ENCODE results near the gene IER3IP1.
"Not testable (repeated sequence)": the region's sequence is repeated elsewhere in the genome, so short reads cannot be mapped to it uniquely, and the experiment has no call there.

IER3IP1 gene

DNA sequence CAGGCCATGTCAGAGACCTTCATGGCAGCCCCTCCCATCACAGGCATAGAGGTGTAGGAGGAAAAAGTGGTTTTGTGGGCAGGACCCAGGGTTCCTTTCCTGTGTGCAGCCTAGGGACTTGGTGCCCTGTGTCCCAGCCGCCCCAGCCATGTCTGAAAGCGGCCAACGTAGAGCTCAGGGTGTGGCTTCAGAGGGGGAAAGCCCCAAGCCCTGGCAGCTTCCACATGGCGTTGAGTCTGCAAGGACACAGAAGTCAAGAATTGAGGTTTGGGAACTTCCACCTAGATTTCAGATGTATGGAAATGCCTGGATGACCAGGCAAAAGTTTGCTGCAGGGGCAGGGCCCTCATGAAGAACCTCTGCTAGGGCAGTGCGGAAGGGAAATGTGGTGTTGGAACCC is 6.0 kb upstream of the IER3IP1 start:
- not testable (repeated sequence) for H3K4me1 ChIP-seq (ENCODE audit: control insufficient read depth, insufficient read depth, low read length); H3K9ac ChIP-seq (ENCODE audit: low read length); H3K36me3 ChIP-seq (ENCODE audit: control insufficient read depth, insufficient read depth, low read length, severe bottlenecking); H3K9me3 ChIP-seq (ENCODE audit: control insufficient read depth, low read length); DNase-seq (ENCODE audit: low read depth); H3K4me3 ChIP-seq (ENCODE audit: low read length)
- peaks cover 10% of the 10 kb centered on the region for H3K27me3 ChIP-seq (replicated peaks; ENCODE audit: control insufficient read depth, insufficient read depth, low read length)

DNA sequence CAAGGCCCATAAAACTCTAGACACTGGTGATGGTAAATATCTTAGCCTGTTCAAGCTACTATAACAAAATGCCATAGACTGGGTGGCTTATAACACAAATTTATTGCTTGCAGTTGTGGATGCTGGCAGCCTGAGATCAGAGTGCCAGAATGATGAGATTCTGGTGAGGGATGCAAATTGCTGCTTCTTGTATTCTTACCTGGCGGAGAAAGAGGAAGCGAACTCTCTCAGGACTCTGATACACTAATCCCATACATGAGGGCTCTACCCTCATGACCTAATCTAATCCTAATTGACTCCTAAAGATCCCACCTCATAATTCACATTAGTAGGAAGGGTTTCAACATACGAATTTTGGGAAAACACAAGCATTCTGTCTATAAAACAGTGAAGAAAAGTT is 4.6 kb upstream of the IER3IP1 start:
- no peak for DNase-seq (ENCODE audit: low read depth)
- Histone ChIP-seq H3K4me3 (ENCODE audit: low read length) (no peak overlapping the region), H3K9me3 (ENCODE audit: control insufficient read depth, low read length) (peaks cover 6% of the 10 kb centered on the region), H3K4me1 (ENCODE audit: control insufficient read depth, insufficient read depth, low read length) (no peaks in the 10 kb centered on the region), H3K9ac (ENCODE audit: low read length) (no peak overlapping the region), H3K27me3 (replicated peaks; ENCODE audit: control insufficient read depth, insufficient read depth, low read length) (peaks cover 10% of the 10 kb centered on the region), H3K36me3 (ENCODE audit: control insufficient read depth, insufficient read depth, low read length, severe bottlenecking) (no peaks in the 10 kb centered on the region)

DNA sequence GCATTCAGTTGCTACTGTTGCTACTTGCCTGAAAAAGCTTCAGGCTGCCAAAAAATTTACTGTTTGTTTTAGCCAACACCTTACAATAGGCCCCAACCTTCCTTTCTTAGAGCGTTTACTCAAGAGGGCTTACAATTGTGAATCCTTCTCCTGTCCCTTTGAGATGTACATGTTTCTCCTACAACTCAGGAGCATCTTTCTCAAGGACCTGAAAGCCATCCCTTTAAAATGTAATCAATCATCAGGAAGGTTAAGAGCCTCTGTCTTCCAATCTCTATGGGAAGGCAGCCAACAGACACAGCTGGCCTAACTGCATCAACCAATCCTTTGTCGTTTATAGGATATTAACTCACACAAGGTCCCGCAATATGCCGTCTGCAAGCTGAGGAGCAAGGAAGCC is 3.4 kb upstream of the IER3IP1 start:
- no peaks in the 10 kb centered on the region for H3K36me3 ChIP-seq (ENCODE audit: control insufficient read depth, insufficient read depth, low read length, severe bottlenecking)
- H3K9ac ChIP-seq (ENCODE audit: low read length) = no peak overlapping the region
- H3K4me1 ChIP-seq (ENCODE audit: control insufficient read depth, insufficient read depth, low read length) = peaks cover 7% of the 10 kb centered on the region
- H3K27me3 ChIP-seq (replicated peaks; ENCODE audit: control insufficient read depth, insufficient read depth, low read length) = peaks cover 10% of the 10 kb centered on the region
- no peak overlapping the region for H3K4me3 ChIP-seq (ENCODE audit: low read length)
- H3K9me3 ChIP-seq (ENCODE audit: control insufficient read depth, low read length) = peaks cover 3% of the 10 kb centered on the region
- no peak for DNase-seq (ENCODE audit: low read depth)

- peak; percentile 51 for DNase-seq (ENCODE audit: low read depth)
- H3K4me1 ChIP-seq (ENCODE audit: control insufficient read depth, insufficient read depth, low read length) = peaks cover 8% of the 10 kb centered on the region
- H3K9ac ChIP-seq (ENCODE audit: low read length) = peak overlapping the region; percentile 97
- peak overlapping the region; percentile 98 for H3K4me3 ChIP-seq (ENCODE audit: low read length)
- H3K9me3 ChIP-seq (ENCODE audit: control insufficient read depth, low read length) = no peaks in the 10 kb centered on the region
- H3K27me3 ChIP-seq (replicated peaks; ENCODE audit: control insufficient read depth, insufficient read depth, low read length) = peaks cover 8% of the 10 kb centered on the region
- peaks cover 4% of the 10 kb centered on the region for H3K36me3 ChIP-seq (ENCODE audit: control insufficient read depth, insufficient read depth, low read length, severe bottlenecking)
These were observed 774 bp downstream of the IER3IP1 start for GRCh38 chr18:47175283-47175897.

GRCh38 chr18:47174545-47175116 is 1.5 kb downstream of the IER3IP1 start:
- H3K27me3 ChIP-seq (replicated peaks; ENCODE audit: control insufficient read depth, insufficient read depth, low read length) = peaks cover 2% of the 10 kb centered on the region
- H3K9me3 ChIP-seq (ENCODE audit: control insufficient read depth, low read length) = no peaks in the 10 kb centered on the region
- H3K4me1 ChIP-seq (ENCODE audit: control insufficient read depth, insufficient read depth, low read length) = peaks cover 8% of the 10 kb centered on the region
- peaks cover 4% of the 10 kb centered on the region for H3K36me3 ChIP-seq (ENCODE audit: control insufficient read depth, insufficient read depth, low read length, severe bottlenecking)
- no peak for DNase-seq (ENCODE audit: low read depth)
- peak overlapping the region; percentile 97 for H3K9ac ChIP-seq (ENCODE audit: low read length)
- peak overlapping the region; percentile 98 for H3K4me3 ChIP-seq (ENCODE audit: low read length)

DNA sequence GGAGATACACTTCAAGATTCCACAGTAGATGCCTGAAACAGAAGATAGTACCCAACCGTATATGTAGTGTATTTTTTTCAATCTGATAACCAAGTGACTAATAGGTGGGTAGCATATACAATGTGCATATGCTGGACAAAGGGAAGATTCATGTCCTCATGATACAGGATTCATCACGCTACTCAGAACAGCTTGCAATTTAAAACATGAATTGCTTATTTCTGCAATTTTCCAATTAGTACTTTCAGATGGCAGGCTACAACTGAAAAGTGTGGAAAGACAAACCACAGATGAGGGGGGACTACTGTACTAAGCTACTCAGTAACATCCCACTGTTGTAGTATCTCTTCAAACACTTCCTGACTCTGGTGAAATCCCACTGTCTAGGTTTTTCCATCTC is 3.7 kb downstream of the IER3IP1 start:
- peaks cover 4% of the 10 kb centered on the region for H3K36me3 ChIP-seq (ENCODE audit: control insufficient read depth, insufficient read depth, low read length, severe bottlenecking)
- H3K9ac ChIP-seq (ENCODE audit: low read length) = no peak overlapping the region
- H3K4me3 ChIP-seq (ENCODE audit: low read length) = no peak overlapping the region
- no peaks in the 10 kb centered on the region for H3K27me3 ChIP-seq (replicated peaks; ENCODE audit: control insufficient read depth, insufficient read depth, low read length)
- DNase-seq (ENCODE audit: low read depth) = no peak
- H3K9me3 ChIP-seq (ENCODE audit: control insufficient read depth, low read length) = no peaks in the 10 kb centered on the region
- H3K4me1 ChIP-seq (ENCODE audit: control insufficient read depth, insufficient read depth, low read length) = peaks cover 8% of the 10 kb centered on the region

GRCh38 chr18:47168913-47169312 is 7.3 kb downstream of the IER3IP1 start:
- Histone ChIP-seq H3K27me3 (replicated peaks; ENCODE audit: control insufficient read depth, insufficient read depth, low read length) (no peaks in the 10 kb centered on the region), H3K9ac (ENCODE audit: low read length) (no peak overlapping the region), H3K9me3 (ENCODE audit: control insufficient read depth, low read length) (no peaks in the 10 kb centered on the region), H3K4me1 (ENCODE audit: control insufficient read depth, insufficient read depth, low read length) (no peaks in the 10 kb centered on the region), H3K36me3 (ENCODE audit: control insufficient read depth, insufficient read depth, low read length, severe bottlenecking) (peaks cover 4% of the 10 kb centered on the region), H3K4me3 (ENCODE audit: low read length) (no peak overlapping the region)
- no peak for DNase-seq (ENCODE audit: low read depth)

DNA sequence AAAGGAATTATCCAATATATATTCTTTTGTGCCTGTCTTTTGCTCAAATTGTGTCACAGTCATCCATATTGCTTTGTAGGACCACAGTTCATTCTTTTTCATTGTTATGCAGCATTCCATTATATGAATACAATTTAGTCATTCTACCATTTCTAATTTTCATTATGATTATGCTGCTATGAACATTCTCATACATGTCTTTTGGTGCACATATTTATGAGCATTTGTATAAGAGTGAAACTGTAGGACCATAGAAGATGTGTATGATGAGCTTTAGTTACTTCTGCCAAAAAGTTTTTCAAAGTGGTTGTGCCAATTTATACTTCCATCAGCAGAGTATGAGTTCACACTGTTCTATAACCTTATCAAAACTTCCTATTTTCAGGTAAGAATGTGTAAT is 7.7 kb downstream of the IER3IP1 start:
- no peak overlapping the region for H3K4me3 ChIP-seq (ENCODE audit: low read length)
- H3K4me1 ChIP-seq (ENCODE audit: control insufficient read depth, insufficient read depth, low read length) = peaks cover 3% of the 10 kb centered on the region
- H3K36me3 ChIP-seq (ENCODE audit: control insufficient read depth, insufficient read depth, low read length, severe bottlenecking) = peaks cover 4% of the 10 kb centered on the region
- H3K9ac ChIP-seq (ENCODE audit: low read length) = no peak overlapping the region
- DNase-seq (ENCODE audit: low read depth) = no peak
- no peaks in the 10 kb centered on the region for H3K27me3 ChIP-seq (replicated peaks; ENCODE audit: control insufficient read depth, insufficient read depth, low read length)
- H3K9me3 ChIP-seq (ENCODE audit: control insufficient read depth, low read length) = no peaks in the 10 kb centered on the region

GRCh38 chr18:47166294-47166693 is 9.9 kb downstream of the IER3IP1 start:
- no peak overlapping the region for H3K4me3 ChIP-seq (ENCODE audit: low read length)
- peaks cover 9% of the 10 kb centered on the region for H3K4me1 ChIP-seq (ENCODE audit: control insufficient read depth, insufficient read depth, low read length)
- no peak for DNase-seq (ENCODE audit: low read depth)
- no peaks in the 10 kb centered on the region for H3K36me3 ChIP-seq (ENCODE audit: control insufficient read depth, insufficient read depth, low read length, severe bottlenecking)
- H3K27me3 ChIP-seq (replicated peaks; ENCODE audit: control insufficient read depth, insufficient read depth, low read length) = no peaks in the 10 kb centered on the region
- no peaks in the 10 kb centered on the region for H3K9me3 ChIP-seq (ENCODE audit: control insufficient read depth, low read length)
- H3K9ac ChIP-seq (ENCODE audit: low read length) = no peak overlapping the region

DNA sequence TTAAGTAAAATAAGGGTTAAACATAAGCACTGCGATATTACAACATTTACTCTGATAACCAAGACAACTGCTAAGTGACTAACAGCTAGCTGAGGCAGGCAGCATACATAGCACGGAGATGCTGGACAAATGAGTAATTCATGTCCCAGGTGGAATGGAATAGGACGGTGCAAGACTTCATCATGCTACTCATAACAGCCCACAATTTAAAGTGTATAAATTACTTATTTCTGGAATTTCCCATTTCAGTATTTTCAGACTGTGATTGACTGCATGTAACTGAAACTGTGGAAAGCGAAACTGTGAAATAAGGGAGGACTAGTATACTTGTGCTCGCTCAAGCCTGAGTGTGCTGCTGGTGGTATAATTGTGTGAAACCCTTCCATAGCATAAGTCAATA is 12.9 kb downstream of the IER3IP1 start:
- peak overlapping the region; percentile 69 for H3K4me3 ChIP-seq (ENCODE audit: low read length)
- H3K4me1 ChIP-seq (ENCODE audit: control insufficient read depth, insufficient read depth, low read length) = peaks cover 9% of the 10 kb centered on the region
- H3K27me3 ChIP-seq (replicated peaks; ENCODE audit: control insufficient read depth, insufficient read depth, low read length) = no peaks in the 10 kb centered on the region
- H3K9ac ChIP-seq (ENCODE audit: low read length) = peak overlapping the region; percentile 30
- DNase-seq (ENCODE audit: low read depth) = peak; percentile 26
- H3K36me3 ChIP-seq (ENCODE audit: control insufficient read depth, insufficient read depth, low read length, severe bottlenecking) = no peaks in the 10 kb centered on the region
- H3K9me3 ChIP-seq (ENCODE audit: control insufficient read depth, low read length) = no peaks in the 10 kb centered on the region

DNA sequence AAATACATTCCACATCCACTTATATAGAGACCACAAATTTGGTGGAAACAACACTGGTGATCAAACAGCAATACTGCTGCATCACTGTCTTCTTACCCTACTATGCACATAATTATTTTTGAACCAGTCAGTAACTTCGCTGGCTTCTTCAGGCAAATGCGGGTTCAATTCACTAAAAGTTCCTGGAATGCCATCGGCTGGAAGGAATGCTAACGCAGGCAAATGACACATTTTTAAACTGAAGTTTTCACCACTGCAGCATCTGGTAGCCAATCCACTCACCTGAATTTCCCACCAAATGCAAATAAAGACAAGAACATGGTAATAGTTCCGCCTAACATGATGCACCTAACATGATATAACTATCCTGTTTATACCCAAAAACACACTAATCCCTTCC is 15.9 kb downstream of the IER3IP1 start:
- H3K9me3 ChIP-seq (ENCODE audit: control insufficient read depth, low read length) = no peaks in the 10 kb centered on the region
- no peak overlapping the region for H3K4me3 ChIP-seq (ENCODE audit: low read length)
- peaks cover 9% of the 10 kb centered on the region for H3K4me1 ChIP-seq (ENCODE audit: control insufficient read depth, insufficient read depth, low read length)
- H3K36me3 ChIP-seq (ENCODE audit: control insufficient read depth, insufficient read depth, low read length, severe bottlenecking) = peaks cover 5% of the 10 kb centered on the region
- no peak overlapping the region for H3K9ac ChIP-seq (ENCODE audit: low read length)
- no peak for DNase-seq (ENCODE audit: low read depth)
- no peaks in the 10 kb centered on the region for H3K27me3 ChIP-seq (replicated peaks; ENCODE audit: control insufficient read depth, insufficient read depth, low read length)

- not testable (repeated sequence) for DNase-seq (ENCODE audit: low read depth)
These were observed 17.8 kb downstream of the IER3IP1 start for GRCh38 chr18:47158404-47158803.

More at GRCh38 chr18:47158404-47158803, 17.8 kb downstream of the IER3IP1 start:
- H3K9me3 ChIP-seq (ENCODE audit: control insufficient read depth, low read length); H3K4me3 ChIP-seq (ENCODE audit: low read length); H3K9ac ChIP-seq (ENCODE audit: low read length); H3K27me3 ChIP-seq (replicated peaks; ENCODE audit: control insufficient read depth, insufficient read depth, low read length); H3K4me1 ChIP-seq (ENCODE audit: control insufficient read depth, insufficient read depth, low read length): not testable (repeated sequence)
- H3K36me3 ChIP-seq (ENCODE audit: control insufficient read depth, insufficient read depth, low read length, severe bottlenecking) = peaks cover 23% of the 10 kb centered on the region

All from adipocyte (in vitro differentiated cells).